HepG2 (cell line): ENCODE measurements around the gene S100A16. TPM values are rescaled to one million over a fixed set of nuclear protein-coding genes. Genes with fewer than 3 reads are reported as not detected.

Experiments used
- HNF4G ChIP-seq, 2 experiments: sonication (generic) in 1 of 2; formaldehyde crosslinking in 1 of 2; IDR thresholded peaks; 2 replicates each; pipeline versions ENCODE4 v1.4.0 to v1.6.1; 2011 to 2020; ENCODE audit warnings: borderline replicate concordance in 2 of 2, low read depth in 2 of 2, mild to moderate bottlenecking in 2 of 2, low read length in 1 of 2, missing genetic modification reagents in 1 of 2, moderate library complexity in 1 of 2
- MAFK ChIP-seq, 2 experiments: IDR thresholded peaks in 1 of 2; conservative IDR thresholded peaks in 1 of 2; 2 replicates each; pipeline ENCODE4 v1.6.1; 2011; ENCODE audit warnings: improper control_type of control experiment in 2 of 2, low read length in 2 of 2
- NR2C2 ChIP-seq: sonication (generic); formaldehyde crosslinking; IDR thresholded peaks from 2 replicates; pipeline ENCODE4 v1.4.0; 2020; ENCODE audit warnings: missing genetic modification reagents, mild to moderate bottlenecking, moderate library complexity, borderline replicate concordance
- POLR2G ChIP-seq: fragments of 200-400 bp; formaldehyde crosslinking; IDR thresholded peaks from 2 replicates; pipeline ENCODE4 v1.6.1; 2018; ENCODE audit warnings: mild to moderate bottlenecking, low read depth, low read length, moderate library complexity
- ZBTB20 ChIP-seq: sonication (generic); formaldehyde crosslinking; IDR thresholded peaks from 2 replicates; pipeline ENCODE4 v1.8.1; 2023; ENCODE audit warnings: missing genetic modification reagents, low read depth, mild to moderate bottlenecking, borderline replicate concordance
- ZFX ChIP-seq: sonication (generic); formaldehyde crosslinking; IDR thresholded peaks from 2 replicates; pipeline ENCODE4 v1.4.0; 2020; ENCODE audit warnings: mild to moderate bottlenecking, low read depth, missing genetic modification reagents, moderate library complexity
- ZFY ChIP-seq: sonication (generic); formaldehyde crosslinking; IDR thresholded peaks from 2 replicates; pipeline ENCODE4 v1.4.0; 2020; ENCODE audit warnings: missing genetic modification reagents
- ZNF143 ChIP-seq: sonication (generic); formaldehyde crosslinking; IDR thresholded peaks from 2 replicates; pipeline ENCODE4 v1.4.0; 2020; ENCODE audit warnings: missing genetic modification reagents
- ZNF563 ChIP-seq: sonication (generic); formaldehyde crosslinking; IDR thresholded peaks from 2 replicates; pipeline ENCODE4 v1.8.0; 2022; ENCODE audit warnings: mild to moderate bottlenecking, moderate library complexity, missing genetic modification reagents
- ZNF572 ChIP-seq: sonication (generic); formaldehyde crosslinking; IDR thresholded peaks from 2 replicates; pipeline ENCODE4 v1.5.1; 2020; ENCODE audit warnings: mild to moderate bottlenecking, missing genetic modification reagents
- ZNF605 ChIP-seq: sonication (generic); formaldehyde crosslinking; IDR thresholded peaks from 2 replicates; pipeline ENCODE4 v1.8.0; 2022; ENCODE audit warnings: mild to moderate bottlenecking, missing genetic modification reagents
- polyA plus RNA-seq, 8 experiments: library from polyadenylated mRNA; depleted of rRNA in 3 of 8; stranded (reverse) in 7 of 8; unstranded in 1 of 8; fragments of >200 nt; fragmentation: Illumina TruSeq in 4 of 8; extraction: Trizol in 4 of 8; gene quantifications; 2 replicates each; pipeline versions ENCODE4 v1.2.1 to v1.2.3, GENCODE V29; 2011 to 2016; ENCODE audit warnings: low read depth in 4 of 8, missing spikeins in 1 of 8, mixed read lengths in 1 of 8; ENCODE audit not compliant: insufficient read depth in 1 of 8
- total RNA-seq, 5 experiments: library from RNA; depleted of rRNA; stranded (reverse); fragments of >200 nt; fragmentation: Illumina TruSeq; extraction: Trizol; gene quantifications; 2 replicates each; pipeline ENCODE4 v1.2.3, GENCODE V29; 2016; ENCODE audit warnings: low read depth in 1 of 5
- TF ChIP-seq, protein P1 (sequence below), 2 experiments: sonication (generic) in 1 of 2; formaldehyde crosslinking in 1 of 2; IDR thresholded peaks; 2 replicates each; pipeline versions ENCODE4 v1.4.0 to v1.6.1; 2018 to 2020; ENCODE audit warnings: missing genetic modification reagents in 2 of 2, borderline replicate concordance in 1 of 2, low read depth in 1 of 2, mild to moderate bottlenecking in 1 of 2, missing biosample characterization in 1 of 2
- TF ChIP-seq, protein P2 (sequence below): sonication (generic); formaldehyde crosslinking; IDR thresholded peaks from 2 replicates; pipeline ENCODE4 v1.4.0; 2020; ENCODE audit warnings: missing genetic modification reagents
- TF ChIP-seq, protein P3 (sequence below): sonication (generic); formaldehyde crosslinking; IDR thresholded peaks from 2 replicates; pipeline ENCODE4 v1.5.0; 2020; ENCODE audit warnings: mild to moderate bottlenecking, missing genetic modification reagents
- TF ChIP-seq, protein P4 (sequence below): sonication (generic); formaldehyde crosslinking; IDR thresholded peaks from 2 replicates; pipeline ENCODE4 v1.4.0; 2020; ENCODE audit warnings: missing genetic modification reagents

The S100A16 gene
- total and polyA plus RNA-seq, 2 of the 13 experiments (the other 11 are each of a cell fraction or from before 2014, with no cell fraction given): 46.0 to 195 TPM

- TF ChIP-seq POLR2G (peak; percentile 69), HNF4G (IDR thresholded peaks at IDR 0.05; ENCODE audit: borderline replicate concordance, low read depth, low read length) (no peak), HNF4G (CRISPR knock-in tag; IDR thresholded peaks at IDR 0.05; ENCODE audit: borderline replicate concordance, low read depth) (no peak), ZNF143 (CRISPR knock-in tag) (no peak), NR2C2 (CRISPR knock-in tag) (no peak), ZFX (CRISPR knock-in tag) (peak; percentile 54; the same call in 1 of the 2 replicates), ZNF605 (CRISPR knock-in tag) (peak; percentile 49; the same call in 1 of the 2 replicates), MAFK (conservative IDR thresholded peaks at IDR 0.05 in 1 of 2, IDR thresholded peaks at IDR 0.05 in 1 of 2; ENCODE audit: low read length in 2 of 2) (no peak), ZNF572 (CRISPR knock-in tag) (no peak), ZFY (CRISPR knock-in tag) (peak; percentile 1), ZNF563 (CRISPR knock-in tag) (0 out of 2 replicates have a peak, but pooled peaks have one; percentile 17), ZBTB20 (CRISPR knock-in tag) (peak; percentile 38; the same call in 1 of the 2 replicates)
- TF ChIP-seq, protein P1, sequence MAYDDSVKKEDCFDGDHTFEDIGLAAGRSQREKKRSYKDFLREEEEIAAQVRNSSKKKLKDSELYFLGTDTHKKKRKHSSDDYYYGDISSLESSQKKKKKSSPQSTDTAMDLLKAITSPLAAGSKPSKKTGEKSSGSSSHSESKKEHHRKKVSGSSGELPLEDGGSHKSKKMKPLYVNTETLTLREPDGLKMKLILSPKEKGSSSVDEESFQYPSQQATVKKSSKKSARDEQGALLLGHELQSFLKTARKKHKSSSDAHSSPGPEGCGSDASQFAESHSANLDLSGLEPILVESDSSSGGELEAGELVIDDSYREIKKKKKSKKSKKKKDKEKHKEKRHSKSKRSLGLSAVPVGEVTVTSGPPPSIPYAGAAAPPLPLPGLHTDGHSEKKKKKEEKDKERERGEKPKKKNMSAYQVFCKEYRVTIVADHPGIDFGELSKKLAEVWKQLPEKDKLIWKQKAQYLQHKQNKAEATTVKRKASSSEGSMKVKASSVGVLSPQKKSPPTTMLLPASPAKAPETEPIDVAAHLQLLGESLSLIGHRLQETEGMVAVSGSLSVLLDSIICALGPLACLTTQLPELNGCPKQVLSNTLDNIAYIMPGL (CRISPR knock-in tag; IDR thresholded peaks at IDR 0.05; ENCODE audit: borderline replicate concordance in 1 of 2, low read depth in 1 of 2): peak in 1 of 2 experiments; percentile 49; a peak in 3 of 4 replicates
- TF ChIP-seq, protein P2, sequence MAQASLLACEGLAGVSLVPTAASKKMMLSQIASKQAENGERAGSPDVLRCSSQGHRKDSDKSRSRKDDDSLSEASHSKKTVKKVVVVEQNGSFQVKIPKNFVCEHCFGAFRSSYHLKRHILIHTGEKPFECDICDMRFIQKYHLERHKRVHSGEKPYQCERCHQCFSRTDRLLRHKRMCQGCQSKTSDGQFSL: peak; percentile 89; the same call in 1 of the 2 replicates
- TF ChIP-seq, protein P3, sequence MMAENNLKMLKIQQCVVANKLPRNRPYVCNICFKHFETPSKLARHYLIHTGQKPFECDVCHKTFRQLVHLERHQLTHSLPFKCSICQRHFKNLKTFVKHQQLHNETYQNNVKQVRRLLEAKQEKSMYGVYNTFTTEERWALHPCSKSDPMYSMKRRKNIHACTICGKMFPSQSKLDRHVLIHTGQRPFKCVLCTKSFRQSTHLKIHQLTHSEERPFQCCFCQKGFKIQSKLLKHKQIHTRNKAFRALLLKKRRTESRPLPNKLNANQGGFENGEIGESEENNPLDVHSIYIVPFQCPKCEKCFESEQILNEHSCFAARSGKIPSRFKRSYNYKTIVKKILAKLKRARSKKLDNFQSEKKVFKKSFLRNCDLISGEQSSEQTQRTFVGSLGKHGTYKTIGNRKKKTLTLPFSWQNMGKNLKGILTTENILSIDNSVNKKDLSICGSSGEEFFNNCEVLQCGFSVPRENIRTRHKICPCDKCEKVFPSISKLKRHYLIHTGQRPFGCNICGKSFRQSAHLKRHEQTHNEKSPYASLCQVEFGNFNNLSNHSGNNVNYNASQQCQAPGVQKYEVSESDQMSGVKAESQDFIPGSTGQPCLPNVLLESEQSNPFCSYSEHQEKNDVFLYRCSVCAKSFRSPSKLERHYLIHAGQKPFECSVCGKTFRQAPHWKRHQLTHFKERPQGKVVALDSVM (CRISPR knock-in tag): no peak
- TF ChIP-seq, protein P4, sequence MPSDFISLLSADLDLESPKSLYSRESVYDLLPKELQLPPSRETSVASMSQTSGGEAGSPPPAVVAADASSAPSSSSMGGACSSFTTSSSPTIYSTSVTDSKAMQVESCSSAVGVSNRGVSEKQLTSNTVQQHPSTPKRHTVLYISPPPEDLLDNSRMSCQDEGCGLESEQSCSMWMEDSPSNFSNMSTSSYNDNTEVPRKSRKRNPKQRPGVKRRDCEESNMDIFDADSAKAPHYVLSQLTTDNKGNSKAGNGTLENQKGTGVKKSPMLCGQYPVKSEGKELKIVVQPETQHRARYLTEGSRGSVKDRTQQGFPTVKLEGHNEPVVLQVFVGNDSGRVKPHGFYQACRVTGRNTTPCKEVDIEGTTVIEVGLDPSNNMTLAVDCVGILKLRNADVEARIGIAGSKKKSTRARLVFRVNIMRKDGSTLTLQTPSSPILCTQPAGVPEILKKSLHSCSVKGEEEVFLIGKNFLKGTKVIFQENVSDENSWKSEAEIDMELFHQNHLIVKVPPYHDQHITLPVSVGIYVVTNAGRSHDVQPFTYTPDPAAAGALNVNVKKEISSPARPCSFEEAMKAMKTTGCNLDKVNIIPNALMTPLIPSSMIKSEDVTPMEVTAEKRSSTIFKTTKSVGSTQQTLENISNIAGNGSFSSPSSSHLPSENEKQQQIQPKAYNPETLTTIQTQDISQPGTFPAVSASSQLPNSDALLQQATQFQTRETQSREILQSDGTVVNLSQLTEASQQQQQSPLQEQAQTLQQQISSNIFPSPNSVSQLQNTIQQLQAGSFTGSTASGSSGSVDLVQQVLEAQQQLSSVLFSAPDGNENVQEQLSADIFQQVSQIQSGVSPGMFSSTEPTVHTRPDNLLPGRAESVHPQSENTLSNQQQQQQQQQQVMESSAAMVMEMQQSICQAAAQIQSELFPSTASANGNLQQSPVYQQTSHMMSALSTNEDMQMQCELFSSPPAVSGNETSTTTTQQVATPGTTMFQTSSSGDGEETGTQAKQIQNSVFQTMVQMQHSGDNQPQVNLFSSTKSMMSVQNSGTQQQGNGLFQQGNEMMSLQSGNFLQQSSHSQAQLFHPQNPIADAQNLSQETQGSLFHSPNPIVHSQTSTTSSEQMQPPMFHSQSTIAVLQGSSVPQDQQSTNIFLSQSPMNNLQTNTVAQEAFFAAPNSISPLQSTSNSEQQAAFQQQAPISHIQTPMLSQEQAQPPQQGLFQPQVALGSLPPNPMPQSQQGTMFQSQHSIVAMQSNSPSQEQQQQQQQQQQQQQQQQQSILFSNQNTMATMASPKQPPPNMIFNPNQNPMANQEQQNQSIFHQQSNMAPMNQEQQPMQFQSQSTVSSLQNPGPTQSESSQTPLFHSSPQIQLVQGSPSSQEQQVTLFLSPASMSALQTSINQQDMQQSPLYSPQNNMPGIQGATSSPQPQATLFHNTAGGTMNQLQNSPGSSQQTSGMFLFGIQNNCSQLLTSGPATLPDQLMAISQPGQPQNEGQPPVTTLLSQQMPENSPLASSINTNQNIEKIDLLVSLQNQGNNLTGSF (CRISPR knock-in tag): no peak
Measured at GRCh38 chr1:153627715-153628626, 15.0 kb upstream of the S100A16 start, which contains the start of gene S100A1 (continued).
